Upper lobe of left lung (tissue), 6 donors: Measurements from ENCODE around the gene CLBA1. TPM values are rescaled to one million over a fixed set of nuclear protein-coding genes. Genes with fewer than 3 reads are reported as not detected.
A peak's percentile ranks its signal among the peaks of the same experiment; 100 is the strongest.

ENCODE experiments used
- ATAC-seq, 2 donors: fragments of 200-7000 bp; cut with Tn5 transposase; one replicate each; pipeline ENCODE4 v1.9.1; 2022; ENCODE audit warnings: mild to moderate bottlenecking in 2 of 2, moderate library complexity in 2 of 2; ENCODE audit not compliant: low FRiP score in 2 of 2
- DNase-seq, 2 donors: peaks; one replicate each; pipeline ENCODE4 v3.0.0-alpha.2; 2019 to 2020
- H3K27ac ChIP-seq, 4 donors: fragments of 200-600 bp; sonication (generic); one replicate each; pipeline ENCODE4 v1.5.1; 2016 to 2019
- H3K27me3 ChIP-seq, 4 donors: fragments of 200-600 bp; sonication (generic); one replicate each; pipeline ENCODE4 v1.5.1; 2017 to 2019
- H3K36me3 ChIP-seq, 4 donors: fragments of 200-600 bp; sonication (generic); one replicate each; pipeline ENCODE4 v1.5.1; 2016 to 2019
- H3K4me1 ChIP-seq, 4 donors: fragments of 200-600 bp; sonication (generic); one replicate each; pipeline ENCODE4 v1.5.1; 2018 to 2019
- H3K4me3 ChIP-seq, 4 donors: fragments of 200-600 bp; sonication (generic); one replicate each; pipeline ENCODE4 v1.5.1; 2017 to 2019; ENCODE audit warnings: mild to moderate bottlenecking in 2 of 4, moderate library complexity in 1 of 4
- H3K9me3 ChIP-seq, 4 donors: fragments of 200-600 bp; sonication (generic); one replicate each; pipeline ENCODE4 v1.5.1; 2018 to 2019
- CTCF ChIP-seq, 6 experiments: fragments of 450-650 bp in 4 of 6; fragments of 200-600 bp in 2 of 6; sonication (generic) in 2 of 6; IDR thresholded peaks; one replicate each; pipeline ENCODE4 v1.5.1; 2016 to 2019; ENCODE audit warnings: antibody characterized with exemption in 6 of 6
- EP300 ChIP-seq, 4 donors: sonication (generic); formaldehyde crosslinking; IDR thresholded peaks; one replicate each; pipeline ENCODE4 v1.5.1; 2017; ENCODE audit warnings: antibody characterized with exemption in 4 of 4, control low read depth in 2 of 4
- POLR2A ChIP-seq, 4 donors: fragments of 450-650 bp; IDR thresholded peaks; one replicate each; pipeline ENCODE4 v1.5.1; 2016 to 2017; ENCODE audit warnings: antibody characterized with exemption in 4 of 4, mild to moderate bottlenecking in 2 of 4
- POLR2AphosphoS5 ChIP-seq, 2 donors: sonication (generic); formaldehyde crosslinking; IDR thresholded peaks; one replicate each; pipeline ENCODE4 v1.5.1; 2017; ENCODE audit warnings: antibody characterized with exemption in 2 of 2
- whole genome bisulfite sequencing, 2 donors: methylation state at CpG; one replicate each; pipeline ENCODE4 v1.1.5; 2017 to 2018; 5-methylcytosine and 5-hydroxymethylcytosine counted together
- total RNA-seq, 6 donors: library from RNA; depleted of rRNA in 4 of 6; stranded (reverse); fragments of >200 nt in 4 of 6; gene quantifications; one replicate each; pipeline versions ENCODE4 v1.1.0 to v1.2.1, GENCODE V29; 2016 to 2021
- donor health status: DM: no; HTN: no; CAD: no; lungs with moderate emphysema.
- donor health status: DM: no; HTN: yes; CAD: no; lungs with severe emphysema.

Gene CLBA1
- total RNA-seq, 6 donors from 2014 or later: 11.1 to 44.0 (median 13.3) TPM

GRCh38 chr14:104968541-104969401, 16.8 kb upstream of the CLBA1 start:
- H3K27ac ChIP-seq: peak overlapping the region in 3 of 4 donors; percentile 74 to 75 (median 74)
- peaks cover 57 to 60% (median 58%) of the 10 kb centered on the region in 4 donors for H3K4me1 ChIP-seq

GRCh38 chr14:104969741-104970230, 15.8 kb upstream of the CLBA1 start:
- Histone ChIP-seq H3K4me1 (peaks cover 67 to 70% (median 68%) of the 10 kb centered on the region in 4 donors), H3K27ac (peak overlapping the region in 3 of 4 donors; percentile 37 to 94 (median 74)), H3K36me3 (no peaks in the 10 kb centered on the region), H3K27me3 (no peaks in the 10 kb centered on the region), H3K9me3 (no peaks in the 10 kb centered on the region), H3K4me3 (peak overlapping the region in 1 of 4 donors; percentile 15)
- no peak for TF ChIP-seq POLR2AphosphoS5 (IDR thresholded peaks at IDR 0.05)
- DNase-seq (peak in 1 of 2 donors; percentile 69), ATAC-seq (no peak)
- 80 to 89% methylated on average over 1 to 8 of the region's 10 CpGs for WGBS, 2 donors

More at GRCh38 chr14:104968541-104969401, 16.8 kb upstream of the CLBA1 start:
- DNase-seq: peak in 1 of 2 donors; percentile 69
- Histone ChIP-seq H3K36me3 (no peaks in the 10 kb centered on the region), H3K9me3 (no peaks in the 10 kb centered on the region), H3K27me3 (no peaks in the 10 kb centered on the region), H3K4me3 (peak overlapping the region in 2 of 4 donors; percentile 40 to 41)
- WGBS, 2 donors: 21 to 66% methylated on average over 7 to 16 of the region's 21 CpGs
- no peak for TF ChIP-seq EP300 (IDR thresholded peaks at IDR 0.05)
- no peak for TF ChIP-seq POLR2A (IDR thresholded peaks at IDR 0.05)
- no peak for TF ChIP-seq POLR2AphosphoS5 (IDR thresholded peaks at IDR 0.05)
- peak in 1 of 6 experiments; percentile 44 for TF ChIP-seq CTCF (IDR thresholded peaks at IDR 0.05)
- no peak for ATAC-seq

- H3K4me1 ChIP-seq: peaks cover 74 to 76% (median 75%) of the 10 kb centered on the region in 4 donors
- peak in 1 of 2 donors; percentile 71 for ATAC-seq
- TF ChIP-seq POLR2AphosphoS5 (IDR thresholded peaks at IDR 0.05) (peak in 1 of 2 donors; percentile 33), CTCF (IDR thresholded peaks at IDR 0.05) (no peak), POLR2A (IDR thresholded peaks at IDR 0.05) (no peak)
- 65 to 71% methylated on average over 8 to 16 of the region's 19 CpGs for WGBS, 2 donors
- H3K4me3 ChIP-seq: peak overlapping the region in 1 of 4 donors; percentile 15
- H3K36me3 ChIP-seq: no peaks in the 10 kb centered on the region
- no peaks in the 10 kb centered on the region for H3K27me3 ChIP-seq
- no peaks in the 10 kb centered on the region for H3K9me3 ChIP-seq
- DNase-seq: peak in 1 of 2 donors; percentile 79
- H3K27ac ChIP-seq: peak overlapping the region; percentile 33 to 94 (median 56)
These were observed 15.1 kb upstream of the CLBA1 start for GRCh38 chr14:104970231-104971068.

- Histone ChIP-seq H3K4me3 (no peak overlapping the region), H3K9me3 (no peaks in the 10 kb centered on the region), H3K27me3 (no peaks in the 10 kb centered on the region), H3K4me1 (peaks cover 80 to 88% (median 86%) of the 10 kb centered on the region in 4 donors), H3K27ac (peak overlapping the region; percentile 62 to 94 (median 86)), H3K36me3 (no peaks in the 10 kb centered on the region)
- DNase-seq (peak in 1 of 2 donors; percentile 81), ATAC-seq (no peak)
- 91 to 95% methylated on average over 9 of the region's 12 CpGs for WGBS, 2 donors
- TF ChIP-seq EP300 (IDR thresholded peaks at IDR 0.05): no peak
- TF ChIP-seq CTCF (IDR thresholded peaks at IDR 0.05): no peak
- no peak for TF ChIP-seq POLR2AphosphoS5 (IDR thresholded peaks at IDR 0.05)
These were observed 13.9 kb upstream of the CLBA1 start for GRCh38 chr14:104971447-104972240.
